Right ventricle myocardium inferior (tissue), 1 donor: ENCODE results near the gene PAX5. TPM values are rescaled to one million over a fixed set of nuclear protein-coding genes. Genes with fewer than 3 reads are reported as not detected.
A peak's percentile ranks its signal among the peaks of the same experiment; 100 is the strongest.

Experiments used
- ATAC-seq: fragments of 200-7000 bp; cut with Tn5 transposase; one replicate; pipeline ENCODE4 v1.9.1; 2020; ENCODE audit warnings: mild to moderate bottlenecking, moderate library complexity
- DNase-seq: peaks from one replicate; pipeline ENCODE4 v3.0.0; 2021; ENCODE audit errors: missing footprints
- intact Hi-C: fragments of 100-400 bp; cut with DNase I; formaldehyde crosslinking; loops from one replicate; pipeline ENCODE4 v1.11.0; 2022
- total RNA-seq: library from RNA; stranded (reverse); fragmentation: NEBNext Ultra II Directional; extraction: Animal tissue kit (Norgen Biotek cat#: 25700); gene quantifications from one replicate; pipeline ENCODE4 v1.2.1, GENCODE V29; 2021
- donor health status: DM: no; HTN: yes; CAD: no; lungs with severe emphysema.

The PAX5 gene
- total RNA-seq, 1 donor from 2014 or later: not detected

- DNase-seq (peak; percentile 56), ATAC-seq (no peak)
- intact Hi-C loops: no loop called here
These were observed 171.6 kb downstream of the PAX5 start for GRCh38 chr9:36862206-36863145.

DNA sequence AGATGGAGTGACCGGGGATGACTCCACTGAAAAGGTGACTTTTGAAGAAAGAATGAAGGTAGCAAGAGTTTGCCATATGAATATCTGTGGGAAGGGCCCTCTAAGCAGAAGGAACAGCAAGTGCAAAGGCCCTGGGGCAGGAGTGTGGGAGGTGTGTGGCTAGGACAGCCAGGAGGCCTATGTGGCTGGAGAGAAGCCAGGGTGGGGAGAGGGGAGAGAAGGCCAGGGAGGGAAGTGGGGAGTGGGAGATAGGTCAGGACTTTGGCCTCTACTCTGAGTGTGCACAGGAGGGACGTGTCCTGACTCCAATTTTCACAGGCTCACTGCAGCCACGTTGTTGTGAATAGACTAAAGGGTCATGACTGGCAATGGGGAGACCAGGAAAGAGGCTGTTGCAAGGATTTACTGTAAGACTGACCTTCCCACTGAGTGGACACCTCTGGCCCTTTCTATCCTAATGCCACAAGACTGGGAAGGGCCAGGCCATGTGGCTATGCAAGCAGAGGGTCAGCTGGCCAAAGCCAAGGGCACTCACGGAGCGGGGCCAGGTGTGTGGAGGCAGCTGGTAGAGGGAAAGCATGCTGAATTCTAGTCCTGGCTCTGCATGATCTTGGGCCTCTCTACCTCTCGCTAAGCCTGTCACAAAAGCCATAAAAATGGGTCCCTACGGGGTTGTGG is 172.4 kb downstream of the PAX5 start:
- ATAC-seq: no peak
- peak; percentile 51 for DNase-seq
- intact Hi-C loops: no loop called here

- intact Hi-C loops: no loop called here
- DNase-seq (peak; percentile 59), ATAC-seq (no peak)
These were observed 175.2 kb downstream of the PAX5 start for GRCh38 chr9:36858805-36859375.

DNA sequence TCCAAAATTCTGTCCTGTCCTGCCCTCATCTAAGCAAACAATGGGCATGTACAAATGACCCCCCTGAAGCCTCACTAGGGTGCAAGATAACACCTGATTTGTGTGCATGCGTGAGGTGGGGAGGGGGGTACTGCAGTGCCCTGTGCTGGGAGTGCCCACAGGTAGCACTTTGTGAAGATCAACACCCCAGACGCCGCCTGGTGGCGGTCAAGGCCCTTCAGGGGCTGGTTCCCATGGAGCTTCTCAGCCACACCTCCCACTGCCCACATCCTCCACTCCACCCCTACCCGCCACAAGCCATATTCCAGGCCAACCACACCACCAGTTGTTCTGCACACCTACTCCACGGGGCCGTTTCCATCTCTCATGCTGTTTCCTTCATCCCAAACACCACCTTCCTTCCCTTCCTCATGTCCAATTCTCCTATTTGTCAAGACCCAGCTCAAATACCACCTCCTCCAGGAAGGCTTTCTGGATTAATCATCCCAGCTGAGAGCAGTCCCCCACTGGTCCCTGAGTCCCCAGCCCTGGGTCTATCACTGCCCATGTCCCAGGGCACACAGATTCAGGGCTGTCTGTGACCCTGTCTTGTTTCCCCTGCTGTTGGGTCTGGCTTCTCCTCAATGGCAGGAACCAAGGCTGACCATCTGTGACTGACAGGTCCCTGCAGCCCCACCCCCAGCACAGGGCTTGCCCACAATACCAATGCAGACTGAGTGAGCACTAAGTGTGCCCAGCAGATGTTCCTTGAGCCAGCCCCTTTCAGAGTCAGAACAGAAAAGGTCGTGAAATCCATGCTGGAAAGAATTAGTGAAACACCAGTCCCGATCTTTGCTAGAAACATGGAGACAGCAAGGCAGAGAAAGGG is 178.4 kb downstream of the PAX5 start:
- intact Hi-C loops: no loop called here
- DNase-seq (no peak), ATAC-seq (no peak)

DNA sequence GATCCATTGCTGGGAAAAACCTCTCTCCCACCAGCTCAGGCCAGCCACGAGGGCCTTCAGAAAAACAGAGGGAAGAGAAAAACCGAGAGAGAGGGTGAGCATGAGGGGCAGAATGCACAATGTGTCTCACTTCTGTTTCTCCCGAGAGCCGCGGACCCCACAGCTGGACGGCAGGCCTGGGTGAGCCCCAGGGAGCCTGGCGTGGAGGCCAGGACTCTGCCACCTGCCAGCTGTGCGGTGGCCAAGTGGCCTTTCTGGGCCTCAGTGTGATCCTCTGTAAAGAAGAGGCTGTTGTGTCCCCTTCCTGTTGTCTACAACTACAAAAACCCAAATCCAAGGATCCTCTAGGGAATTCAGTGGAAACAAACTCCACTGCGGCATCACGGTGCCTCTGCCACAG is 179.3 kb downstream of the PAX5 start:
- ATAC-seq (no peak), DNase-seq (no peak)
- intact Hi-C loops: no loop called here

GRCh38 chr9:36854034-36854433 is 180.0 kb downstream of the PAX5 start:
- intact Hi-C loops: no loop called here
- DNase-seq (no peak), ATAC-seq (no peak)

GRCh38 chr9:36853233-36853632 is 180.8 kb downstream of the PAX5 start:
- intact Hi-C loops: no loop called here
- DNase-seq: no peak
- ATAC-seq: no peak

DNA sequence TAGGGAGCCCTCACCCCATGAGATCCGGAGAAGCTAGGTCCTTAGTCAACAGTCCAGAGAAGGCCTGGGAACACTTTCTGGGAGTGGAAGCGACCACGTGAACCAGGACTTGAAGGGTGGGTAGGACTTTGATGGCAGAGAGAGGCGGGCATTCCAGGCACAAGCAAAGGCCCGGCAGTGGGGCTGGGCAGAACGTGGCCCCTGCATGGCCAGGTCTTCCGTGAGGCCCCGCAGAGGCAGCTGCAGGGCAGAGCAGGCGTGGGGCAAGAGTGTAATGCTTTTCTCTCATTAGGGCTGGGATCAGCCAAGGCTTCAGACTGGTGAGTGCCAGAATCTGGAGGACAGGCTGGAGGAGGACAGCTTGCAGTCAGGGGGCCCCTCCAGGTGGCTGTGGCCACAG is 184.1 kb downstream of the PAX5 start:
- DNase-seq (peak; percentile 18), ATAC-seq (no peak)
- intact Hi-C loops: no loop called here

- intact Hi-C loops: no loop called here
- ATAC-seq (no peak), DNase-seq (no peak)
These were observed 185.1 kb downstream of the PAX5 start for GRCh38 chr9:36848946-36849345.

DNA sequence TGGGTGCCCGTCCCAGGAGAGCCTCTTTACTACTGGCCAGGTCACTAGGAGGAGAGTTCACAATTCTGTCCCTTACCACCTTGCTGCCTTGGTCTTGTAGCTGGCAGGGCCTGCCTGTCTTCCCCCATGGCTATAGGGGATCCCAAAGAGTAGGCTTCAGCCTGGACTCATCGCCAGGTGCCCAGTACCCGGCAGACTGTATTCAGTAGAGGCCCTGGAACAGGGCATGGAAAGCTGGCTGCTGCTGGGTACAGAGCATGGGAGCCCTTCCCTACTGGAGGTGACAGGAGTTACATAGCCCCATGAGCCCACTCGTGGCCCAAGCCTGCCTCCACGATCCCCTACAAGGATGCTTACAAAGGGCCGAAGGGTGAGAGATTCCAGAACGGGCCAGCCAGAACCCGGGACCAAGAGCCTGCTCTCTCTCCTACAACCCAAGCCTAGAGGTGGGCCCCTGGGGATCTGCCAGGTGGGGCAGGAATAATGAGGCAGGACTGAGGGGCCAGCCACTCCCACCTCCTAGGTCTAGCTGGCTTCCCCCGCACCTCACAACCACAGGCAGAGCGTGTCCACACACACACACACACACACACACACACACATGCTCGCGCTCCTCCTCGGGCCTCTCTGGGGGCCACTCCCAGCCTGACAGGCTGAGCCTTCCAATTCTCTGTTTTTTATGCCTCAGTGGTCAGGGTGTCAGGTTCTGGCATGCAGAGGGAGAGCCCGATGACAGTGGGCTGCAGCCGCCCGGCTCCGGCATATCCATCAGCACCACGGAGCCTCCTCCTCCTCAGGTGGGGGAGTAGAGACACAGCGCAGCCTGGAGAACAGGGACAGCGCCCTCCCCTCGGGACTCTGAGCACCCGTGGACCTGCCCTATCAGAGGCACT is 186.0 kb downstream of the PAX5 start:
- intact Hi-C loops: no loop called here
- ATAC-seq: no peak
- peak; percentile 32 for DNase-seq

DNA sequence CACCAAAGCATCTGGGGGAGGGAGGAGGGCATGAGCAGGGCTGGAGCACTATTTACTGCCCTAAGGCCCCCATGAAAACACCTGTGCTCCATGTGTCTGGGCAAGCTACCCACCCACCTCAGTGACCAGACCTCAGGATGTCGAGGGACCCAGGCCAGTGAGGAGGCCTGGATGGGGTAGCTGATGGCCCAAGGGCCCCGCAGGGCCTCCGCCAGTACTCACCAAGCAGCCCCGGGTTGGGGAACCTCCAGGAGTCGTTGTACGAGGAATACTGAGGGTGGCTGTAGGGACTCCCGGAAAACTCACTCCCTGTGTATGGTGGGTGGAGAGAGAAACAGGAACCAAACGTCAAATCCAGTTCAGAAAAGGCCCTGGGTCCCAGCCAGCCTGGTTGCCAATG is 187.4 kb downstream of the PAX5 start:
- ATAC-seq (no peak), DNase-seq (peak; percentile 14)
- intact Hi-C loops: no loop called here

- intact Hi-C loops: no loop called here
- ATAC-seq (no peak), DNase-seq (no peak)
These were observed 188.2 kb downstream of the PAX5 start for GRCh38 chr9:36845844-36846243.

- no peak for ATAC-seq
- no peak for DNase-seq
- intact Hi-C loops: no loop called here
These were observed 189.1 kb downstream of the PAX5 start for GRCh38 chr9:36844961-36845360.

- intact Hi-C loops: no loop called here
- DNase-seq (no peak), ATAC-seq (no peak)
These were observed 190.1 kb downstream of the PAX5 start for GRCh38 chr9:36843964-36844363.

- no peak for DNase-seq
- intact Hi-C loops: no loop called here
- no peak for ATAC-seq
These were observed 191.2 kb downstream of the PAX5 start for GRCh38 chr9:36842560-36843530.

DNA sequence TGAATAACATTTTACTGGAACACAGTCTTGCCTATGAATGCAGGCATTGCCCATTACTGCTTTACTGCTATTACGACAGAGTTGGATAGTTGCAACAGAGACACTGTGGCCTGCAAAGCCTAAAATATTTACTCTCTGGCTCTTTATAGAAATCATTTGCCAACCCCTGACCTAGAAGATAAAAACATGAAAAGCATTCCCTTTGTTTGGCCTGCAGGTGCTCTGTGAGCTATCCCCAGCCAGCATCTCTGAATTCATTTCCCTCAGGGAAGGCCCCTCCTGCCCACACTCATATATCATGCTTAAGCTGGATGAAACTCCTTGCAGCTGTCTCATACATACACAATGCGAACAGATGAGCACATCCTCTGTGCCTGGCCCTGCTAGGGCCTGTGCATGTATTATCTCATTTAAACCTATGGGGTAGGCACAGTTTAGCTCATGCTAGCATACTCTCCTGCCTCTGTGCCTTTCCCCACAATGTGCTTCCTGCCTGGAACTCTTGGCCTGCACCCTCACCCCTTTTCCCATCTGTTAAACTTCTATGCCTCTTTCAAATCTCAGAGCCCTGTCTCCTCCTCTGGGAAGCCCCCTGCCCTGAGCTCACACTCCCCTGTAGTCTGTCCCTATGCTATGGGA is 193.1 kb downstream of the PAX5 start:
- ATAC-seq (no peak), DNase-seq (no peak)
- intact Hi-C loops: no loop called here
